ENCODE results near the gene MAGEA6.
"Not testable (repeated sequence)": the region's sequence is repeated elsewhere in the genome, so short reads cannot be mapped to it uniquely, and the experiment has no call there.

MAGEA6 gene

GRCh38 chrX:152769549-152770289 lies at the start of gene MAGEA6:
MAGEA6 (minus strand) TSS chrX:152769689; CDS start chrX:152767650, 2,039 bp downstream.
- H3K36me3 ChIP-seq (ENCODE audit: control insufficient read depth in 2 of 2, insufficient read depth in 1 of 2, low read length in 2 of 2); CTCF ChIA-PET; H3K9me3 ChIP-seq (ENCODE audit: control insufficient read depth, insufficient read depth, low read depth, low read length); H3K4me3 ChIP-seq (ENCODE audit: low read depth, low read length); H3K27ac ChIP-seq (ENCODE audit: extremely low read depth, low read depth, low read length); H3K4me1 ChIP-seq (ENCODE audit: control insufficient read depth, insufficient read depth, low read length); POLR2A ChIA-PET: not testable (repeated sequence)

DNA sequence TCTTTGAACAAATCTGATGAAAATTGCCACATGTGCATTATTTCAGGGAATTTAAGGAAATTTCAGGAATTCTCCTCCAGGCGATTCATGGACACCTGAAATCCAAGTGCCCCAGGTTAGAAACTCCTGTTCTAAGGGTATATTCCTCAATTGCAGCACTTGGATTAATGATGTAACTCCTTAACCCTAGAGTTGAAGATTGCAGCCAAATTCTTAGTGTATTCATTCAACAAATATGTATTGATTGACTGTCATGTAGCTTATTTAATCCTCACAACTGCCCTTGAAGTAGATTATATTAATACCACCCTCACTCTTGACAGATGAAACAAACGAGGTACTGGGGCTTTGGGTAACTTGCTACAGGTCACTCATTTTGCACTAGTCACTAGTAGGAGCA lies 49.8 kb upstream of the MAGEA6 start:
- TF ChIP-seq PRDM2 (tag by site-specific recombination; IDR thresholded peaks at IDR 0.05; ENCODE audit: borderline replicate concordance) (no peak), ZNF639 (tag by site-specific recombination; IDR thresholded peaks at IDR 0.05) (no peak), ZNF658 (tag by site-specific recombination; IDR thresholded peaks at IDR 0.05) (no peak), ZNF473 (tag by site-specific recombination; IDR thresholded peaks at IDR 0.05) (no peak), ZSCAN30 (tag by site-specific recombination; IDR thresholded peaks at IDR 0.05) (no peak), REST (tag by site-specific recombination; IDR thresholded peaks at IDR 0.05) (no peak), ZNF341 (tag by site-specific recombination; IDR thresholded peaks at IDR 0.05; ENCODE audit: low read depth) (no peak), ZFP37 (tag by site-specific recombination; IDR thresholded peaks at IDR 0.05) (no peak), ZNF404 (tag by site-specific recombination; IDR thresholded peaks at IDR 0.05) (no peak), ZNF138 (tag by site-specific recombination; IDR thresholded peaks at IDR 0.05; ENCODE audit: borderline replicate concordance) (no peak)
- Histone ChIP-seq H3K9me3 (ENCODE audit: control insufficient read depth, insufficient read depth, low read depth, low read length) (no peaks in the 10 kb centered on the region), H3K27ac (ENCODE audit: extremely low read depth, low read depth, low read length) (no peak overlapping the region), H3K36me3 (ENCODE audit: control insufficient read depth in 2 of 2, insufficient read depth in 1 of 2, low read length in 2 of 2) (no peaks in the 10 kb centered on the region), H3K4me3 (ENCODE audit: low read depth, low read length) (no peak overlapping the region), H3K4me1 (ENCODE audit: control insufficient read depth, insufficient read depth, low read length) (no peaks in the 10 kb centered on the region)
- ChIA-PET CTCF (interaction anchor here (0.8 to 3.2 kb wide), 8 partner anchors 9 to 1073 kb away, joined by 3 to 39 read pairs (median 4); partner anchors contain the start of genes CETN2 and NSDHL), POLR2A (no interaction called here)
